ENCODE measurements around the gene HCAR3.

DNA sequence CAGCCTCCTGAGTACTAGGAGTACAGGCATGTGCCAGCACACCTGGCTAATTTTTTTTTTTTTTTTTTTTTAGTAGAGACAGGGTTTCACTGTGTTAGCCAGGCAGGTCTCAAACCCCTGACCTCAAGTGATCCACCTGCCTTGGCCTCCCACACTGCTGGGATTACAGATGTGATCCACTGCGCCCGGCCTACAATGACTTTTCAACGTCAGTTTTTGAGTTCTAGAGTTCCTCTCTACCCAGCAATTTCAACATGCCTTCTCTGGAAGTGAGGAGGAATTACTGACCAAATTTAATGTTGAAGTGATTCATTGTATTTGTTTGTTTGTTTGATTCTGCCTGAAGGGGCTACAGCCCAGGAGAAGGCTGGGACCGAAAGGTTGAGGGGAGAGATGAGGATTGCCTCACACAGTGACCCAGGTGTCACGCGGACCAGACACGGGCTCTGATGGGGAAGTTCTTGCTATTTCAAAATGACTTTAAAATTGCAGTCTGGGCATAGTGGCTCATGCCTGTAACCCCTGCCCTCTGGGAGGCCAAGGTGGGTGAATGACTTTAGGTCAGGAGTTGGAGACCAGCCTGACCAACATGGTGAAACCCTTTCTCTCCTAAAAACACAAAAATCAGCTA lies 27.4 kb upstream of the HCAR3 start:
- TF ChIP-seq CTCF (IDR thresholded peaks at IDR 0.05) (no peak), ZFX (IDR thresholded peaks at IDR 0.05; ENCODE audit: borderline replicate concordance) (no peak)
